Stimulated activated CD4-positive, alpha-beta T cell treated with anti-CD3 and anti-CD28 coated beads, TNF-alpha, amount 100 ng/mL, for 1 hour (primary cell): ENCODE measurements around the gene GASK1B.

Source experiments
- DNase-seq, 3 donors: peaks; one replicate each; pipeline ENCODE4 v3.0.0-alpha.2; 2020; ENCODE audit warnings: low read depth in 3 of 3, low spot score in 1 of 3

The GASK1B gene

GRCh38 chr4:158147151-158147550 is 25.7 kb downstream of the GASK1B start:
- no peak for DNase-seq

- no peak for DNase-seq
These were observed 26.1 kb downstream of the GASK1B start for GRCh38 chr4:158146736-158147135.

GRCh38 chr4:158139086-158139485 is 33.7 kb downstream of the GASK1B start:
- no peak for DNase-seq

GRCh38 chr4:158134222-158134621 is 38.6 kb downstream of the GASK1B start:
- no peak for DNase-seq

GRCh38 chr4:158133551-158133950 is 39.3 kb downstream of the GASK1B start:
- DNase-seq = no peak

- no peak for DNase-seq
These were observed 41.8 kb downstream of the GASK1B start for GRCh38 chr4:158131027-158131426.

GRCh38 chr4:158130204-158130603 is 42.6 kb downstream of the GASK1B start:
- no peak for DNase-seq

GRCh38 chr4:158129694-158130093 is 43.1 kb downstream of the GASK1B start:
- DNase-seq = no peak

GRCh38 chr4:158128540-158128939 is 44.3 kb downstream of the GASK1B start:
- DNase-seq = no peak

GRCh38 chr4:158125310-158125709 is 47.5 kb downstream of the GASK1B start:
- DNase-seq = no peak
